ENCODE results near the gene DCDC1. TPM values are rescaled to one million over a fixed set of nuclear protein-coding genes. Genes with fewer than 3 reads are reported as not detected.
"Not testable (repeated sequence)": the region's sequence is repeated elsewhere in the genome, so short reads cannot be mapped to it uniquely, and the experiment has no call there.

Gene DCDC1
- polyA plus RNA-seq, 3 donors from 2014 or later = not detected

GRCh38 chr11:31303644-31304180 is 65.8 kb downstream of the DCDC1 start:
- peaks cover 2 to 4% (median 3%) of the 10 kb centered on the region in 3 donors for H3K27me3 Mint-ChIP-seq (ENCODE audit: low read depth in 3 of 3)
- H3K9me3 Mint-ChIP-seq = peaks cover 0 to 2% (median 0%) of the 10 kb centered on the region in 6 donors
- no peaks in the 10 kb centered on the region for H3K4me1 Mint-ChIP-seq
- no peak overlapping the region for H3K27ac Mint-ChIP-seq
- H3K36me3 Mint-ChIP-seq = no peaks in the 10 kb centered on the region
- no peak for DNase-seq
- H3K4me3 Mint-ChIP-seq = no peak overlapping the region

DNA sequence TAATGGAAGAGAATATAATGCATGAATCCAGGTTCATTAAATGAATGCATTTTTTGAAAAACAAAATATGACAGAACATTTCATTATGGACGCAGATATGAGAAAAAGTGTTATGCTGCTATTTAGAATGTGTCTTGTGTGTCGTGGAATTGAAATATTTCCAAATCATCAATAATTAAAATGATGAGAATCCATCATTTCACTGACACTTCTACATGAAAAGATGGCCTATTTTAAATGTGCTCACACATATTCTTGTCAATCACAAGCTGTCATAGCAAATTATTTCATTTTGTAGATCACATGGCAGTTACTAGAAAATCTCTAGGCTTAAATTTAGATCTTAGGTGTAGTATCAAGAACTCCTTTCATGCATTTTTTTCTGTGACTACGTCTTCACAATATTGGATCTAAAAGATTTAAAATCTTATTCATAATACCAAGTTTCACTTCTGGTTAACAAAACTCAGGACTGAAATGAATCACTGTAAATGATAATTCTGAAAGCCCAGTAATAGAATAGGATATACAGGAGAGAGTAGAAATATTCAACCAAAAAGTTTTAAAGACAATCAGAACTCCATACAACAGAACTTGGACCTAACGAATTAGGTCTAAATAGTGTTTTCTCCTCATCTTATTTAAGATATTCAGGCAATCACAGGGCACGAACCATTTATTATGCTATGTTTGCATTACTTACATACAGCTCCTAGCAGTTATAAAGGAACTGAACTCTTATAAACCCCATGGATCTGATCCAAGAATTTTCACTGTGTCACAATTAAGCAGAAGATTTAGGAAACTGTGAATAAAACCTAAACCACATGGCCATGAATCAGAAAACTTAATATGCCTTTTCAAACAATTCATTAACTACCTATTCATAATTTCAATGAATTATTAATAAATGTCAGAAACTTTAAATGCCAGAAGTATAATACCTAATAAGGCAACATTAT is 67.7 kb downstream of the DCDC1 start:
- no peak overlapping the region for H3K27ac Mint-ChIP-seq
- H3K36me3 Mint-ChIP-seq = no peaks in the 10 kb centered on the region
- peaks cover 3 to 7% (median 4%) of the 10 kb centered on the region in 3 donors for H3K27me3 Mint-ChIP-seq (ENCODE audit: low read depth in 3 of 3)
- no peaks in the 10 kb centered on the region for H3K4me1 Mint-ChIP-seq
- peaks cover 0 to 2% (median 0%) of the 10 kb centered on the region in 6 donors for H3K9me3 Mint-ChIP-seq
- DNase-seq = no peak
- no peak overlapping the region for H3K4me3 Mint-ChIP-seq

GRCh38 chr11:31295308-31295707 is 74.2 kb downstream of the DCDC1 start:
- no peak overlapping the region for H3K4me3 Mint-ChIP-seq
- no peaks in the 10 kb centered on the region for H3K36me3 Mint-ChIP-seq
- peaks cover 0 to 4% (median 4%) of the 10 kb centered on the region in 3 donors for H3K27me3 Mint-ChIP-seq (ENCODE audit: low read depth in 3 of 3)
- peaks cover 0 to 3% (median 1%) of the 10 kb centered on the region in 6 donors for H3K9me3 Mint-ChIP-seq
- no peak overlapping the region for H3K27ac Mint-ChIP-seq
- no peaks in the 10 kb centered on the region for H3K4me1 Mint-ChIP-seq
- no peak for DNase-seq

GRCh38 chr11:31273527-31273926 is 96.0 kb downstream of the DCDC1 start:
- DNase-seq; H3K36me3 Mint-ChIP-seq; H3K27me3 Mint-ChIP-seq (ENCODE audit: low read depth in 3 of 3); H3K4me1 Mint-ChIP-seq; H3K4me3 Mint-ChIP-seq; H3K27ac Mint-ChIP-seq: not testable (repeated sequence)
- H3K9me3 Mint-ChIP-seq = peaks cover 16 to 27% (median 19%) of the 10 kb centered on the region in 6 donors

DNA sequence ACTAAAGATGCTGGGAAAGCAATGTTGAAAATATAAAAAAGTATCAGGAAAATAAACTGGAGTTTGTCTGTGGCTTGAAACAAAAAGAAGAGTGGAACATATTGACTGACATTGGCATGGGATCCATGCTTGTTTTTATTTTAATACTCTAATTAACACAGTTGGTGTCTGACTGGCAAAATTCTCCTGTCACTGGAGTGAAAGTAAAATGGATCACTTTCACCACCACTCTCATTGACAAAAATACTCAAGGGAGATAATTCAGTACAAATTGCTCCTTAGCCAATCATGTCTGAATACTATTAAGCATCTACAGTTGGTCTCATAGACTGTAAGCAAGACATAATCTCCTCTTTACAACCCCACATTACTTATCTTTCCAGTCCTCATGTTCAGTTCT is 101.8 kb downstream of the DCDC1 start:
- H3K27ac Mint-ChIP-seq = no peak overlapping the region
- no peaks in the 10 kb centered on the region for H3K36me3 Mint-ChIP-seq
- peaks cover 5 to 13% (median 10%) of the 10 kb centered on the region in 6 donors for H3K9me3 Mint-ChIP-seq

DNA sequence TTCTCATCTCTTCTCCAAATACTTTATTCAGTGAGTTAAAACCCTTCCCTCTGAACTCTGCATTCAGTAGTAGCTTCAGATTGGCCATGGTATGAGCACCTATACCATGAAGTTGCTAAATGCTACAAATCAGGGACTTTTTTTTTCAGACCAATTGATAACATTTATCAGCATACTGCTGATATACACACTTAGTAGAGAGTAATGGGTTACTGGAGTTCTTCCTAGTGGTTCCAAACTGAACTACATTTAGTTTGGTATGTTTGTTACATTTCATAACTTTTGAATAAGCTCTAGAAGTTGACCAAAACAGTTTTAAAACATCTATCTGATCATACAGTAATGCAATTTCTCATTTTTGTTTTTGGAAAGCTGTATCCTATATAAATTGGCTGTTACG is 104.7 kb downstream of the DCDC1 start:
- no peak overlapping the region for H3K4me3 Mint-ChIP-seq

More for the DNA sequence above, 101.8 kb downstream of the DCDC1 start:
- no peak for DNase-seq
- H3K4me1 Mint-ChIP-seq = no peaks in the 10 kb centered on the region
- H3K4me3 Mint-ChIP-seq = no peak overlapping the region
- H3K27me3 Mint-ChIP-seq (ENCODE audit: low read depth in 3 of 3) = no peaks in the 10 kb centered on the region

DNA sequence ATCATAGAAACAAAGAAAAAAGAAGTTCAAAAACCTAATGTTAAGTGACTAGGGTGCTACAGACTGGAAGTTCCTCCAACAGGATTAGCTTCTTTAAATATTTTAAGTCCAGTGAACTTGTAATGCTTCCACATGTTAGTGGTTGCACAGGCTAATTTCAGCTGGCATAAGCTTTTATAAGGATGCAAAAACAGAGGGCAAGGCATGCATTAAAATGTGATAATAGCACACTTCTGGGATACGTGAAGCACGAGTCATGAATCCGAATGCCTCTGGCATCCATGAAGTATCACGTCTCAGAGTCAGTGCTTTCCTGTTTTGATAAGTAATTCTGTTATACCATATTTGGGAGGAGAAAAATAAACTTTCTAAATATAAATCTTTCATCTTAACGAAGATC is 106.8 kb downstream of the DCDC1 start:
- Mint-ChIP-seq H3K4me1 (no peaks in the 10 kb centered on the region), H3K27me3 (ENCODE audit: low read depth in 3 of 3) (peaks cover 0 to 2% (median 1%) of the 10 kb centered on the region in 3 donors), H3K36me3 (no peaks in the 10 kb centered on the region), H3K4me3 (no peak overlapping the region), H3K9me3 (no peaks in the 10 kb centered on the region), H3K27ac (no peak overlapping the region)
- no peak for DNase-seq

More for the DNA sequence above, 104.7 kb downstream of the DCDC1 start:
- Mint-ChIP-seq H3K27ac (no peak overlapping the region), H3K9me3 (peaks cover 0 to 2% (median 0%) of the 10 kb centered on the region in 6 donors), H3K27me3 (ENCODE audit: low read depth in 3 of 3) (peaks cover 0 to 1% (median 0%) of the 10 kb centered on the region in 3 donors), H3K4me1 (no peaks in the 10 kb centered on the region), H3K36me3 (no peaks in the 10 kb centered on the region)
- DNase-seq = no peak

- Mint-ChIP-seq H3K36me3 (no peaks in the 10 kb centered on the region), H3K9me3 (peaks cover 0 to 5% (median 0%) of the 10 kb centered on the region in 6 donors), H3K27ac (no peak overlapping the region), H3K27me3 (ENCODE audit: low read depth in 3 of 3) (peaks cover 0 to 2% (median 1%) of the 10 kb centered on the region in 3 donors), H3K4me3 (no peak overlapping the region), H3K4me1 (no peaks in the 10 kb centered on the region)
- no peak for DNase-seq
Observed at GRCh38 chr11:31259797-31260196, 109.7 kb downstream of the DCDC1 start.

DNA sequence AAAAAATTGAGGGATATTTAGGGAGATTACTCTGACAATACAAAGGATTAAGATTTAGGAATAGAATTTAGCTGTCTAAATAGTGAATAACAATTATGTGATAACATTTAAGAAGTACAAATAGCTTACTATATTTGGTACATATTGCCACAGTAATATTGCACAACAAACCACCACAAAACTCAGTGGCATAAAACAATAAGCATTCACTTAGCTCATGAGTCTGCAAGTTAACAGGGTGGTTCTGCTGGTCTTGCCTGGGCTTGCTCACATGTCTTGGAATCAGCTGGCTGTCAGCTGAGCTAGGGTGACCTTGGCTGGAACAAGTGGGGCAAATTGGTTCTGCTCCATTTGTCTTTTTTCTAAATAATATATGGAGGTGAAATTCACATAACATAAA is 115.1 kb downstream of the DCDC1 start:
- no peaks in the 10 kb centered on the region for H3K36me3 Mint-ChIP-seq
- no peak overlapping the region for H3K4me3 Mint-ChIP-seq
- H3K9me3 Mint-ChIP-seq = peaks cover 0 to 5% (median 0%) of the 10 kb centered on the region in 6 donors
- H3K4me1 Mint-ChIP-seq = no peaks in the 10 kb centered on the region
- DNase-seq = no peak
- peaks cover 0 to 5% (median 2%) of the 10 kb centered on the region in 3 donors for H3K27me3 Mint-ChIP-seq (ENCODE audit: low read depth in 3 of 3)
- no peak overlapping the region for H3K27ac Mint-ChIP-seq

- Mint-ChIP-seq H3K9me3 (no peaks in the 10 kb centered on the region), H3K4me1 (no peaks in the 10 kb centered on the region), H3K36me3 (no peaks in the 10 kb centered on the region), H3K27ac (no peak overlapping the region), H3K27me3 (ENCODE audit: low read depth in 3 of 3) (peaks cover 0 to 6% (median 0%) of the 10 kb centered on the region in 3 donors), H3K4me3 (no peak overlapping the region)
- DNase-seq = no peak
Observed at GRCh38 chr11:31248768-31249167, 120.8 kb downstream of the DCDC1 start.

DNA sequence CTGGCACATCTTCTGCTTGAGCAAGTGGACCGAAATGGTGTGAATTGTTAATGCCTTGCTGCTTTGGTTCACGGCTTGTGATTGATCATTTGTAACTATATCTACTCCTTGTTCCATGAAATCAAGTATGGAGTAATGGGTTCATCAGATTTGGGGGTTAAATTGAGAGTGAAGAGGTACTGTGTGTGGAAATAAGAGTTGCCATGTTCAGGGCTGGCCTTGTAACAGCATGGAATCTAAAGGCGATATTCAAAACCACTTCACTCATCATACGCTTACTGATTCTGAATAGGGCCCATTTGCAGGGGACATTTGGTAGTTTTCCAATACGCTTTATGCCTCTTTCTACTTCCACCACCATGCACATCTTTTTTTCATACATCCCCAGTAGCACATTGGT is 122.2 kb downstream of the DCDC1 start:
- H3K36me3 Mint-ChIP-seq = no peaks in the 10 kb centered on the region
- no peaks in the 10 kb centered on the region for H3K4me1 Mint-ChIP-seq
- H3K27me3 Mint-ChIP-seq (ENCODE audit: low read depth in 3 of 3) = peaks cover 0 to 6% (median 0%) of the 10 kb centered on the region in 3 donors
- no peaks in the 10 kb centered on the region for H3K9me3 Mint-ChIP-seq
- DNase-seq = no peak
- H3K4me3 Mint-ChIP-seq = no peak overlapping the region
- no peak overlapping the region for H3K27ac Mint-ChIP-seq

DNA sequence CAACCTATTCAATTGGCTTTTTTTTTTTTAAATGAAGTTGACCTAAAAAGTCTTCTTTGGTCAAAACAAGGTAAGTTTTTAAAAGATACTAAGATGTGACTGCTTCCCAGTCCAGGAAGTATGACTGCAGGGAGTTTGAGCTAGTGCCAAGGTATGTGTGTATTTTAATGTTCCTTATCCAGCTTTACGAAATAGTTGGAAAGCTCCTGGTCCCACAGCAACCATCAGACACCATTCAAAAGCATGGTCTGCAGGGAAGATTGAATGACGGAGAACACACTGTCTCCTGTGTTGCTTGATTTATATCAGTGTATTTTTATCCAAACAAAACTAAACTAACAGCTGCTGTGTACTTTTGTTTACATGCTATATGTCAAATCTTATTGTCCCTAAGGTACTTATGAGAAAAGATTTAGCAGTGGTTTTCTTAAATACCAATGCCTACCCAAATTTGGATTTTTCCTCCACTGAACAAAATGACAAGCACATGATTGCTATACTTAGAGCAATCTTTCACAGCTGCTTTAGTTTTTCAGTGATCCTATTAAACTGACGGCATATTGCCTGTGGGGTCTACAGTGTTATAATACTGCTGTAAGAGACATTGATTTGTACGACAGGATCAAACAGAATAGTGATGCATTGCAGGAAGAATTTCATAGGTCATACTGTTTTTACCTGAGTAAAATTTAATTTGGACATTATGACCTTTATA is 122.9 kb downstream of the DCDC1 start:
- Mint-ChIP-seq H3K9me3 (no peaks in the 10 kb centered on the region), H3K4me3 (no peak overlapping the region), H3K36me3 (no peaks in the 10 kb centered on the region), H3K4me1 (no peaks in the 10 kb centered on the region), H3K27ac (no peak overlapping the region), H3K27me3 (ENCODE audit: low read depth in 3 of 3) (peaks cover 0 to 3% (median 0%) of the 10 kb centered on the region in 3 donors)
- DNase-seq = no peak

- Mint-ChIP-seq H3K27ac (no peak overlapping the region), H3K36me3 (no peaks in the 10 kb centered on the region), H3K27me3 (ENCODE audit: low read depth in 3 of 3) (peaks cover 0 to 2% (median 0%) of the 10 kb centered on the region in 3 donors), H3K9me3 (no peaks in the 10 kb centered on the region), H3K4me1 (no peaks in the 10 kb centered on the region), H3K4me3 (no peak overlapping the region)
- DNase-seq = no peak
Observed at GRCh38 chr11:31243706-31244105, 125.8 kb downstream of the DCDC1 start.
